MCF 10A (cell line): Measurements from ENCODE around the gene GPRIN2. TPM values are rescaled to one million over a fixed set of nuclear protein-coding genes. Genes with fewer than 3 reads are reported as not detected.

ENCODE experiments used
- BruUV-seq: library from RNA; stranded (reverse); fragments of 400-500 nt; replicated peaks from 2 replicates; lab custom pipeline; 2021; lab: Mats Ljungman, UMichigan
- CTCF ChIA-PET: fragments of 300-600 bp; sonication (Branson Sonifier 250); formaldehyde crosslinking; extraction: SDS; loops from one replicate; lab custom pipeline; 2021; ENCODE audit warnings: antibody characterized with exemption, inconsistent platforms; lab: Yijun Ruan, JAX
- POLR2A ChIA-PET: fragments of 300-600, 350-650 bp; sonication (Branson Sonifier 250); formaldehyde crosslinking; extraction: SDS; loops from one replicate; lab custom pipeline; 2020; ENCODE audit warnings: antibody characterized with exemption, inconsistent platforms; lab: Yijun Ruan, JAX
- DNase-seq: peaks from one replicate; pipeline ENCODE4 v3.0.0-alpha.2; 2018; ENCODE audit not compliant: unreplicated experiment
- H3K27ac Mint-ChIP-seq: one replicate; pipeline ENCODE4 v1.8.0; 2022; ENCODE audit warnings: mild to moderate bottlenecking, low read depth, mixed read lengths; ENCODE audit not compliant: unreplicated experiment
- H3K27me3 Mint-ChIP-seq: one replicate; pipeline ENCODE4 v1.8.0; 2022; ENCODE audit warnings: mixed read lengths; ENCODE audit not compliant: insufficient read depth, unreplicated experiment
- H3K36me3 Mint-ChIP-seq: one replicate; pipeline ENCODE4 v1.8.0; 2022; ENCODE audit warnings: mild to moderate bottlenecking, moderate library complexity, mixed read lengths; ENCODE audit not compliant: insufficient read depth, unreplicated experiment
- H3K4me1 Mint-ChIP-seq: one replicate; pipeline ENCODE4 v1.8.0; 2022; ENCODE audit warnings: mixed read lengths; ENCODE audit not compliant: insufficient read depth, unreplicated experiment
- H3K4me3 Mint-ChIP-seq: one replicate; pipeline ENCODE4 v1.8.0; 2022; ENCODE audit warnings: mild to moderate bottlenecking, moderate library complexity, mixed read lengths; ENCODE audit not compliant: unreplicated experiment
- H3K9me3 Mint-ChIP-seq: one replicate; pipeline ENCODE4 v1.8.0; 2022; ENCODE audit warnings: mixed read lengths; ENCODE audit not compliant: unreplicated experiment
- CTCF ChIP-seq: fragments of 200-600 bp; IDR thresholded peaks from one replicate; pipeline ENCODE4 v1.8.0; 2022; ENCODE audit warnings: antibody characterized with exemption, mild to moderate bottlenecking; ENCODE audit not compliant: unreplicated experiment
- intact Hi-C: fragments of 100-400 bp; cut with micrococcal nuclease; formaldehyde crosslinking; loops from 2 replicates; pipeline ENCODE4 v1.14.1; 2022
- total RNA-seq: library from RNA; stranded (reverse); gene quantifications from 2 replicates; pipeline ENCODE4 v1.2.3, GENCODE V29; 2022

The GPRIN2 gene
- total RNA-seq, 1 experiment from 2014 or later = not detected

- POLR2A ChIA-PET = no interaction called here
- Mint-ChIP-seq H3K27me3 (no peaks in the 10 kb centered on the region), H3K36me3 (no peaks in the 10 kb centered on the region), H3K4me1 (no peaks in the 10 kb centered on the region), H3K27ac (no peak overlapping the region), H3K9me3 (no peaks in the 10 kb centered on the region), H3K4me3 (no peak overlapping the region)
- intact Hi-C loops = no loop called here
- CTCF ChIA-PET = interaction anchor here (0.9 kb wide), 1 partner anchor 10 kb away, joined by 3 read pairs; no protein-coding TSS in a partner anchor
- no peak for DNase-seq
- BruUV-seq = no TSS peak
- no peak for TF ChIP-seq CTCF
Measured at GRCh38 chr10:46555366-46555712, 1.1 kb downstream of the GPRIN2 start.

- no peak for DNase-seq
- no peak overlapping the region for H3K4me3 Mint-ChIP-seq
- ChIA-PET CTCF (interaction anchor here (0.9 to 1.1 kb wide), 2 partner anchors 10 to 11 kb away, joined by 3 read pairs; no protein-coding TSS in a partner anchor), POLR2A (no interaction called here)
- H3K9me3 Mint-ChIP-seq = no peaks in the 10 kb centered on the region
- no peaks in the 10 kb centered on the region for H3K27me3 Mint-ChIP-seq
- no peaks in the 10 kb centered on the region for H3K4me1 Mint-ChIP-seq
- intact Hi-C loops = no loop called here
- H3K27ac Mint-ChIP-seq = no peak overlapping the region
- no peaks in the 10 kb centered on the region for H3K36me3 Mint-ChIP-seq
- no peak for TF ChIP-seq CTCF
- no TSS peak for BruUV-seq
Measured at GRCh38 chr10:46554166-46554781, 2.2 kb downstream of the GPRIN2 start.

- intact Hi-C loops = no loop called here
- H3K4me1 Mint-ChIP-seq = no peaks in the 10 kb centered on the region
- ChIA-PET CTCF (interaction anchor here (0.6 to 1.3 kb wide), 5 partner anchors 10 to 459 kb away, joined by 3 to 7 read pairs (median 3); no protein-coding TSS in a partner anchor), POLR2A (interaction anchor here (0.9 kb wide), 1 partner anchor 30 kb away, joined by 3 read pairs; no protein-coding TSS in a partner anchor)
- no peak overlapping the region for H3K27ac Mint-ChIP-seq
- no peak for DNase-seq
- no peak for TF ChIP-seq CTCF
- H3K27me3 Mint-ChIP-seq = no peaks in the 10 kb centered on the region
- BruUV-seq = no TSS peak
- H3K4me3 Mint-ChIP-seq = no peak overlapping the region
- no peaks in the 10 kb centered on the region for H3K9me3 Mint-ChIP-seq
- no peaks in the 10 kb centered on the region for H3K36me3 Mint-ChIP-seq
Measured at GRCh38 chr10:46553238-46554049, 3.0 kb downstream of the GPRIN2 start.
